T-helper 1 cell treated with Interleukin-12 subunit alpha and Interleukin-12 subunit beta and Interleukin-4 antibody, amounts not matched to agents 30 ng/mL and 1 ng/mL, for 36 hours (primary cell): ENCODE results near the gene CTBP1. TPM values are rescaled to one million over a fixed set of nuclear protein-coding genes. Genes with fewer than 3 reads are reported as not detected.

Source experiments
- intact Hi-C: fragments of 100-400 bp; cut with micrococcal nuclease; formaldehyde crosslinking; loops from one replicate; pipeline ENCODE4 v1.15.1; 2024
- total RNA-seq: library from RNA; stranded (reverse); gene quantifications from 2 replicates; pipeline ENCODE4 v1.2.3, GENCODE V29; 2022

Gene CTBP1
- total RNA-seq, 1 donor from 2014 or later, result 216 TPM

GRCh38 chr4:1178300-1179088, 70.4 kb downstream of the CTBP1 start:
- intact Hi-C loops, result no loop called here

GRCh38 chr4:1177274-1178141, 71.4 kb downstream of the CTBP1 start:
- intact Hi-C loops, result no loop called here

GRCh38 chr4:1176398-1177273, 72.3 kb downstream of the CTBP1 start:
- intact Hi-C loops, result no loop called here

GRCh38 chr4:1175635-1176229, 73.2 kb downstream of the CTBP1 start:
- intact Hi-C loops, result no loop called here

- intact Hi-C loops, result no loop called here
Observed at GRCh38 chr4:1174941-1175634, 73.8 kb downstream of the CTBP1 start.

- intact Hi-C loops, result no loop called here
Observed at GRCh38 chr4:1172971-1173757, 75.8 kb downstream of the CTBP1 start.

- intact Hi-C loops, result no loop called here
Observed at GRCh38 chr4:1172228-1172851, 76.6 kb downstream of the CTBP1 start, which contains the start of gene SPON2. TSS of gene SPON2 (minus strand) at chr4:1172583.

GRCh38 chr4:1171311-1172227, 77.4 kb downstream of the CTBP1 start:
- intact Hi-C loops, result loop anchor here (1.0 kb wide), 1 partner anchor 30 kb away; no protein-coding TSS in a partner anchor

GRCh38 chr4:1170976-1171310, 78.0 kb downstream of the CTBP1 start:
- intact Hi-C loops, result loop anchor here (1.0 kb wide), 1 partner anchor 30 kb away; no protein-coding TSS in a partner anchor

- intact Hi-C loops, result no loop called here
Observed at GRCh38 chr4:1170156-1170975, 78.6 kb downstream of the CTBP1 start.

- intact Hi-C loops, result no loop called here
Observed at GRCh38 chr4:1169691-1170096, 79.2 kb downstream of the CTBP1 start.

- intact Hi-C loops, result no loop called here
Observed at GRCh38 chr4:1169171-1169671, 79.7 kb downstream of the CTBP1 start.

- intact Hi-C loops, result no loop called here
Observed at GRCh38 chr4:1168191-1169101, 80.5 kb downstream of the CTBP1 start.

GRCh38 chr4:1167244-1167949, 81.5 kb downstream of the CTBP1 start:
- intact Hi-C loops, result loop anchor here (1.0 kb wide), 9 partner anchors 20 to 184 kb away; partner anchors contain the start of genes CTBP1, MAEA and UVSSA
